ENCODE measurements around the gene VPS8. TPM values are rescaled to one million over a fixed set of nuclear protein-coding genes. Genes with fewer than 3 reads are reported as not detected.

VPS8 gene
- total and polyA plus RNA-seq, 9 of the 15 experiments (the other 6 are each of a cell fraction or from before 2014, with no cell fraction given) = 7.2 to 41.0 (median 28.3) TPM

- Histone ChIP-seq H4K20me1 (replicated peaks; ENCODE audit: control insufficient read depth, insufficient read depth, low read length) (no peaks in the 10 kb centered on the region), H3K27ac (ENCODE audit: extremely low read depth, low read depth, low read length) (no peak overlapping the region), H3K9ac (ENCODE audit: insufficient read depth in 1 of 2, low read depth in 2 of 2, low read length in 2 of 2) (no peak overlapping the region), H3K4me3 (no peak overlapping the region), H3K4me2 (ENCODE audit: insufficient read depth, low read length) (no peak overlapping the region), H3K4me1 (replicated peaks in 1 of 2; ENCODE audit: control insufficient read depth in 2 of 2, insufficient read depth in 2 of 2, low read length in 2 of 2) (no peaks in the 10 kb centered on the region), H3K36me3 (ENCODE audit: control insufficient read depth, insufficient read depth, low read length) (0 out of 3 replicates have a peak, but pooled peaks cover 3% of the 10 kb centered on the region), H3K27me3 (ENCODE audit: control insufficient read depth in 2 of 2, insufficient read depth in 2 of 2, low read length in 2 of 2) (no peaks in the 10 kb centered on the region), H3K79me2 (ENCODE audit: control insufficient read depth, insufficient read depth, low read length) (no peaks in the 10 kb centered on the region), H2AFZ (ENCODE audit: low read depth, low read length) (no peak overlapping the region), H3K9me3 (replicated peaks; ENCODE audit: control insufficient read depth, insufficient read depth, low read depth, low read length) (no peaks in the 10 kb centered on the region), H3K9me1 (ENCODE audit: control insufficient read depth, insufficient read depth, low read length) (no peaks in the 10 kb centered on the region)
- WGBS (ENCODE audit: insufficient coverage, low coverage, missing lambda C conversion rate) = 52% methylated on average over 3 of the region's 3 CpGs
- no TSS peak for BruUV-seq (replicated peaks)
- no peak for ATAC-seq
- CTCF ChIA-PET (ENCODE audit: low intra/inter-chr PET ratio) = no interaction called here
- intact Hi-C loops (cut with micrococcal nuclease) = no loop called here
- TF ChIP-seq USF2 (CRISPR knock-in tag; IDR thresholded peaks at IDR 0.05) = no peak
- TF ChIP-seq RFX5 (IDR thresholded peaks at IDR 0.05; ENCODE audit: low read depth, low read length) = no peak
- peak; percentile 17; the same call in 1 of the 2 replicates for TF ChIP-seq RFX1 (IDR thresholded peaks at IDR 0.05)
- no peak for TF ChIP-seq MAFK (IDR thresholded peaks at IDR 0.05; ENCODE audit: low read length)
- TF ChIP-seq MXD1 (CRISPR knock-in tag; IDR thresholded peaks at IDR 0.05; ENCODE audit: borderline replicate concordance, poor library complexity, severe bottlenecking) = no peak
- no peak for FAIRE-seq
- in situ Hi-C loops (cut with MboI) = no loop called here
- POLR2A ChIA-PET = interaction anchor here (1.1 to 1.4 kb wide), 2 partner anchors 12 kb away, joined by 3 read pairs; no protein-coding TSS in a partner anchor
- DNase-seq (ENCODE audit: extremely low read depth in 1 of 4, low spot score in 3 of 4) = no peak
Observed at GRCh38 chr3:185030951-185031350, 219.0 kb downstream of the VPS8 start.

Measured in K562 (cell line).